ENCODE measurements around the gene PDE1A. TPM values are rescaled to one million over a fixed set of nuclear protein-coding genes. Genes with fewer than 3 reads are reported as not detected.

The PDE1A gene
- total RNA-seq, 4 donors from 2014 or later = 13.1 to 83.1 (median 27.3) TPM

DNA sequence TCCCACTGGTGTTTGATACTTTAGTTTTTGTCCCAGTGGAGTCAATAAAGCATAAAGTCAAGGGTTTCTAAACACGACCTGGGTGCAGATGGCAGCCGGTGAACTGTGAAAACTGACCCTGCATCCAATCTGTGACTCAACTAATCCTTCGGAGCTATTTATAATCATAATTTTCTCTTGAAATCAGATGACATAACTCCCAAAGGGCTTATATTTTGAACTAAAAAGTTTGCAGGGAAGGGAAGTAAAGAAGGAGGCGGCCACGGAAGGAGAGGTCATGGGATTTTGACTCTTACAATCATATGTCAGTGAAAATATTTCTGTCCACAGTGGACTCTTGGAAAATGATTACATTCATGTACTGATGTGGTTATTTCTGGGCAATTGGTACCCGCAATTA lies 178.5 kb downstream of the PDE1A start:
- H3K27me3 ChIP-seq = no peaks in the 10 kb centered on the region
- no peak overlapping the region for H3K27ac ChIP-seq
- H3K36me3 ChIP-seq = no peaks in the 10 kb centered on the region
- H3K4me3 ChIP-seq = no peak overlapping the region
- H3K4me1 ChIP-seq = no peaks in the 10 kb centered on the region
- DNase-seq = no peak
- no peak for TF ChIP-seq POLR2A (IDR thresholded peaks at IDR 0.05)
- TF ChIP-seq, protein P1, sequence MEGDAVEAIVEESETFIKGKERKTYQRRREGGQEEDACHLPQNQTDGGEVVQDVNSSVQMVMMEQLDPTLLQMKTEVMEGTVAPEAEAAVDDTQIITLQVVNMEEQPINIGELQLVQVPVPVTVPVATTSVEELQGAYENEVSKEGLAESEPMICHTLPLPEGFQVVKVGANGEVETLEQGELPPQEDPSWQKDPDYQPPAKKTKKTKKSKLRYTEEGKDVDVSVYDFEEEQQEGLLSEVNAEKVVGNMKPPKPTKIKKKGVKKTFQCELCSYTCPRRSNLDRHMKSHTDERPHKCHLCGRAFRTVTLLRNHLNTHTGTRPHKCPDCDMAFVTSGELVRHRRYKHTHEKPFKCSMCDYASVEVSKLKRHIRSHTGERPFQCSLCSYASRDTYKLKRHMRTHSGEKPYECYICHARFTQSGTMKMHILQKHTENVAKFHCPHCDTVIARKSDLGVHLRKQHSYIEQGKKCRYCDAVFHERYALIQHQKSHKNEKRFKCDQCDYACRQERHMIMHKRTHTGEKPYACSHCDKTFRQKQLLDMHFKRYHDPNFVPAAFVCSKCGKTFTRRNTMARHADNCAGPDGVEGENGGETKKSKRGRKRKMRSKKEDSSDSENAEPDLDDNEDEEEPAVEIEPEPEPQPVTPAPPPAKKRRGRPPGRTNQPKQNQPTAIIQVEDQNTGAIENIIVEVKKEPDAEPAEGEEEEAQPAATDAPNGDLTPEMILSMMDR (IDR thresholded peaks at IDR 0.05) = no peak
- intact Hi-C loops (cut with DNase I; ENCODE audit: low total_unique reads) = no loop called here
- H3K9me3 ChIP-seq = no peaks in the 10 kb centered on the region

DNA sequence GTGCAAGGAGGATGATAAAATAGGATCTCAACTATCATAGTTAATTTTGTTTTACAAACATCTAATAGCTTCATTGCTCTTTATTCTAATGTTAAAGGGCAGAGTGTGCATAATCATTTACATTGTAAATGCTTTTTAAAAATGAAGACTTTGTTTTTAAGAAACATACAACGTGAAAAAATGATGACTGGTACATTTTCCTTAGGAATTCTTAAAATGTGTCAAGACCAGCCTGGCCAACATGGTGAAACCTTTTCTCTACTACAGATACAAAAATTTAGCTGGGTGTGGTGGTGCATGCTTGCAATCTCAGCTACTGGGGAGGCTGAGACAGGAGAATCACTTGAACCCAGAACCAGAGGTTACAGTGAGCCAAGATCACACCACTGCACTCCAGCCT lies 179.0 kb downstream of the PDE1A start:
- TF ChIP-seq POLR2A (IDR thresholded peaks at IDR 0.05) = no peak
- TF ChIP-seq, protein P1 (IDR thresholded peaks at IDR 0.05) = no peak
- Histone ChIP-seq H3K4me1 (no peaks in the 10 kb centered on the region), H3K9me3 (no peaks in the 10 kb centered on the region), H3K27ac (no peak overlapping the region), H3K4me3 (no peak overlapping the region), H3K36me3 (no peaks in the 10 kb centered on the region), H3K27me3 (no peaks in the 10 kb centered on the region)
- intact Hi-C loops (cut with DNase I; ENCODE audit: low total_unique reads) = no loop called here
- DNase-seq = no peak

DNA sequence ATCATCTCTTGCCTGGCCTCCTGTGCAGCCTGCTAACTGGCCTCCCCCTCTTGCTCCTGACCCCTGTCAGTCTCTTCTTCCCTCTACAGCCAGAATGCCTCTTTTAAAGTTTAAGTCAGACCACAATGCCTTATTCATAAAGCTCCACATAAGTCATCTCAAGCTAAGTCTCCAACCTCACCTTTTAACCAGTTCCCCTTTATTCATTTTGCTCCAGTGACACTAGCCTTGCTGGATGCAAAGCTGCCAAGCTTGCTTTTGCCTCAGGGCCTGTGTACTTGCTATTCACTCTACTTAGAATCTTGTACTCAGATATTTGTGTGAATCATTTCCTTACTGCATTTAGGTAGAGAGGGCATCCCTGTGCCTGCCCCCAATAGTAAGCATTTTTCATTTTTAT lies 180.9 kb downstream of the PDE1A start:
- Histone ChIP-seq H3K9me3 (no peaks in the 10 kb centered on the region), H3K27ac (no peak overlapping the region), H3K27me3 (no peaks in the 10 kb centered on the region), H3K4me1 (no peaks in the 10 kb centered on the region), H3K36me3 (no peaks in the 10 kb centered on the region), H3K4me3 (no peak overlapping the region)
- TF ChIP-seq, protein P1 (IDR thresholded peaks at IDR 0.05) = no peak
- TF ChIP-seq POLR2A (IDR thresholded peaks at IDR 0.05) = no peak
- intact Hi-C loops (cut with DNase I; ENCODE audit: low total_unique reads) = no loop called here
- DNase-seq = no peak

DNA sequence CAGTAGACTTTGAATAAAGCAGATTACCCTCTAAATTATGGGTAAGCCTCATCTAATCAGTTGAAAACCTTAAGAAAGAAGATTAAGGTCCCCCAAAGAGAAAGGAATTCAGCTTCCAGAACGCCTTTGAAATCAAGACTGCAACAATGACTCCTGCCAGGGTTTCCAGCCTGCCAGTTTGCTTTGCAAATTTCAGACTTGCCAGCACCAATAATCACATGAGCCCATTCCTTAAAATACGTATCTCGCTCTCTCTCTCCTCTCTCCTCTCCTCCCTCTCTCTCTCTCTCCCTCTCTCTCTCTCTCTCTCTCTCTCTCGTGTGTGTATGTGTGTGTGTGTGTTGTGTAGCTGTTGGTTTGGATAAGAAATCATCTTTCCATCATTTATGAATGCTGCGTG lies 184.2 kb downstream of the PDE1A start:
- Histone ChIP-seq H3K4me1 (no peaks in the 10 kb centered on the region), H3K27me3 (no peaks in the 10 kb centered on the region), H3K36me3 (no peaks in the 10 kb centered on the region), H3K27ac (no peak overlapping the region), H3K4me3 (no peak overlapping the region), H3K9me3 (no peaks in the 10 kb centered on the region)
- no peak for DNase-seq
- TF ChIP-seq POLR2A (IDR thresholded peaks at IDR 0.05) = no peak
- TF ChIP-seq, protein P1 (IDR thresholded peaks at IDR 0.05) = no peak
- intact Hi-C loops (cut with DNase I; ENCODE audit: low total_unique reads) = no loop called here

DNA sequence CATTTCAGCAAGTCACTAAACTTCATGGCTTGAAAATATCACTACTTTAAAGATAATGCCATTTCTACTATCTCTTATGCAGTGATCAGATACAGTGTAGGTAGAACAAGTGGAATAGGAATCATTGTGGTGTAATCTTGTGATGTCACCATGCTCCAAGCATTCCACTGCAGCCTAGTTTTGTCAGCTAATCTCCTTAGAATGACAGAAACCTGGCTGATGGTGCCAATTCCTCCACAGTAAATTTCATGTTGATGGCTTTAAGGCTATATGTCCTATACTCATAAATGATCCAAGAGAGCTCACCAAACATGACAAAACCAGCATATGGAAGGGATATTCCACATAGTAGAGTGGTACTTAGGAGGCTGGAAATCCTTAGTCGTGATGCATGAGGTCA lies 184.9 kb downstream of the PDE1A start:
- Histone ChIP-seq H3K9me3 (no peaks in the 10 kb centered on the region), H3K4me3 (no peak overlapping the region), H3K27ac (no peak overlapping the region), H3K36me3 (no peaks in the 10 kb centered on the region), H3K27me3 (no peaks in the 10 kb centered on the region), H3K4me1 (no peaks in the 10 kb centered on the region)
- DNase-seq = no peak
- TF ChIP-seq POLR2A (IDR thresholded peaks at IDR 0.05) = no peak
- TF ChIP-seq, protein P1 (IDR thresholded peaks at IDR 0.05) = no peak
- intact Hi-C loops (cut with DNase I; ENCODE audit: low total_unique reads) = no loop called here

Data from uterus (tissue), 4 donors.